ENCODE results near the gene MKLN1.

- TF ChIP-seq CTCF (IDR thresholded peaks at IDR 0.05): no peak
- no peak for TF ChIP-seq POLR2A (IDR thresholded peaks at IDR 0.05)
Observed at GRCh38 chr7:131497454-131497853, 169.8 kb downstream of the MKLN1 start.
